GM12801 (cell line): ENCODE data around the gene COLEC11.

ENCODE experiments used
- TF ChIP-seq, protein P1 (sequence below): IDR thresholded peaks from one replicate; pipeline ENCODE4 v1.5.1; 2011; ENCODE audit warnings: control low read depth; ENCODE audit not compliant: insufficient read length; ENCODE audit errors: extremely low read depth

COLEC11 gene

DNA sequence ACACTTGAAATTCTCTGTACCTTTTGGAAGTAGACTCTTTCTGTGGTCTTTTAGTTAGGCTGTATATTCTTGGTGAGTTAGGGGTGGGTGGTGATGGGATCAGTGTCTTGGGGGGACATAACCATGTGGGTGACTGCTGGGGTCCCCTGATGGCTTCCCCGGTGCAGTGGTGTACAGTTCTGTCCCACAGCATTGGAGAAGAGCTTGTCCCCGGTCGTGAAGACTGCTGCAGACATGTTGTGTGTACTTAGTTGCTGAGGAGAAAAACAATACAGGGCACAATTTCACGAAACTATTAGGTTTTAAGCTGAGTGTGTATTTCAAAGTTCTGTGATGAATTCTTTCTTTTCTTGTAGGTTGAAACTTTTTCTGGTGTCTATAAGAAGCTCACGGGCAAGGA is 14.5 kb upstream of the COLEC11 start:
- TF ChIP-seq, protein P1, sequence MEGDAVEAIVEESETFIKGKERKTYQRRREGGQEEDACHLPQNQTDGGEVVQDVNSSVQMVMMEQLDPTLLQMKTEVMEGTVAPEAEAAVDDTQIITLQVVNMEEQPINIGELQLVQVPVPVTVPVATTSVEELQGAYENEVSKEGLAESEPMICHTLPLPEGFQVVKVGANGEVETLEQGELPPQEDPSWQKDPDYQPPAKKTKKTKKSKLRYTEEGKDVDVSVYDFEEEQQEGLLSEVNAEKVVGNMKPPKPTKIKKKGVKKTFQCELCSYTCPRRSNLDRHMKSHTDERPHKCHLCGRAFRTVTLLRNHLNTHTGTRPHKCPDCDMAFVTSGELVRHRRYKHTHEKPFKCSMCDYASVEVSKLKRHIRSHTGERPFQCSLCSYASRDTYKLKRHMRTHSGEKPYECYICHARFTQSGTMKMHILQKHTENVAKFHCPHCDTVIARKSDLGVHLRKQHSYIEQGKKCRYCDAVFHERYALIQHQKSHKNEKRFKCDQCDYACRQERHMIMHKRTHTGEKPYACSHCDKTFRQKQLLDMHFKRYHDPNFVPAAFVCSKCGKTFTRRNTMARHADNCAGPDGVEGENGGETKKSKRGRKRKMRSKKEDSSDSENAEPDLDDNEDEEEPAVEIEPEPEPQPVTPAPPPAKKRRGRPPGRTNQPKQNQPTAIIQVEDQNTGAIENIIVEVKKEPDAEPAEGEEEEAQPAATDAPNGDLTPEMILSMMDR: no peak

DNA sequence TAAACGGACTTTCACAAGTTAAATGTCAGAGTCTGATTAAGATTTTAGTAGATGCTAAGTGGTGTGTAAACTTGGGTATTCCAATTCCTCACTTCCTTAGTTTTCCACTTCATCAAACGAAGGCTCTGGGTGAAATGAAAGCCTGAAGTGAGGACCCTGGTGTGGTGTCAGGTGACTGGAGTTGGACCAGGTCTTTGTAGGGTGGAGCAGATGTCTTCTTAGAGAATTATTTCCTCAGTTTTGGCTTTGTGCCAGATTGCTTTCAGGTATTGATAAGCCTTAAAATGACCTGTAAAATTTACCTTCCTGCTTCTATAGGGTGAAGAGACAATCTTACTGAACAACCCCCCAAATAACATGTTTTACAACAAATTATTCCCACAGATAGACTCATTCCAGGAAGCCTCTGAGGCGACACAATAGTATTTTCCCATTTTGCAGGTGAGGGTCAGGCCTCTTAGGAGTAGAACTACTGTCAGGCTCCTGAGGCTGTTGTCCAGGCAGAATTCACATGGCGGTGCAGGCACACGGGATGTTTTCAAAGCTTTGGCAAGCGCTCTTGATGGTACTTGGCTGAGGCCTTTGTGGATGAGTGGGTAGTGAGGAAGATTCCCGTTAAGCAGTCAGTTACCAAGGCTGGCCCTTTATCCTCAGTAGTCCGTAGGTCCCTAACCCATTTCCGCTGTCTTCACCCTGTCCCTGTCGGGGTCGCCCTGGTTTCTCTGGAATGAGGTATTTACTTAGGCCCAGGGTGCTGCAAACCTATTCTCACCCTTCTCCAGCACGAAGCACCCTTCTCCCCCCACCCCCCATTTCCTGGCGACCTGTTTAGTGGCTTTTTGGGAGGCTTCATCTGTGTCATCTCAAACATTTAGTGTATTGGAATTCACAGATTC is 13.3 kb upstream of the COLEC11 start:
- TF ChIP-seq, protein P1: no peak

DNA sequence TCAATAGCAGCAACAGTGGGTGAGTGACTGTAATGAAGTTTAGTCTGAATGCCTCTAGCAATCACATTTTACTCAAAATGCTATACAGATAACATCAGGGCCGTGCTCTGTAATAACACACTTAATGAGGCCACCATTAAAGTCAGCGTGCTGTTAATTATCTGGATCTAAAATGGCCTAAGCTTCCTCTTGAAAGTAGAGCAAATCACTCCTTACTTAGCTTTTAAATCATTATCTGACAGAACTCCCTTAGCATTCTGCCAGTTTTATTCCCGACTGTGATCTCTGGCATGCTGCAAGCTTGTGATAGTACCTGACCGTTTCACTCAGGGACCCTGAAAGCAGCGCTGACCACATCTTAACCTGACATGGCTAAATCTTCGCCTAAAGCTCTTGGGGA is 10.8 kb upstream of the COLEC11 start:
- TF ChIP-seq, protein P1: no peak

DNA sequence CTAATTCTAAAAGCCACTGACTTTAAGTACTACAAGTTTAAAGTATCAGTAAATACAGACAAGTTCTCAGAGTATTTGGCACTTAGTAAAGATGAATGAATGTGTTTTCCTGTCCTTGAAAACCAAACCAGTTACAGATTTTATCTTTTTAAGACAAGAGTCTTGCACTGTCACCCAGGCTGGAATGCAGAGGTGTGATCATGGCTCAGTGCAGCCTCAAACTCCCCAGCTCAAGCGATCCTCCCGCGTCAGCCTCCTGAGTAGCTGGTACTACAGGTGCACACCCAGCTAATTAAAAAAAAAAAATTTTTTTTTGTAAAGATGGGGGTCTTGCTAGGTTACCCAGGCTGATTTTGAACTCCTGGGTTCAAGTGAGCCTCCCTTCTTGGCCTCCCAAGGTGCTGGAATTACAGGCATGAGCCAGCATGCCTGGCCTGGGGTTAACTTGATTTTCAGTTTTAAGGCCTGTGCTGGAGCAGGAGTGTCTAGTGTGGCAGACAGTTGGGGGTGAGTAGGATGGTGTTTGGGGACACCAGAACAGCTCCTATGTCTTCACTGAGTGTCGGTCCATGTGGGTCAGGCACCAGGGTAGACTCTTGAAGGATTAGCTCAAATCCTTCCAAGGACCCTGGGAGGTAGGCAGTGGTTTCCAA is 10.2 kb upstream of the COLEC11 start:
- TF ChIP-seq, protein P1: no peak

DNA sequence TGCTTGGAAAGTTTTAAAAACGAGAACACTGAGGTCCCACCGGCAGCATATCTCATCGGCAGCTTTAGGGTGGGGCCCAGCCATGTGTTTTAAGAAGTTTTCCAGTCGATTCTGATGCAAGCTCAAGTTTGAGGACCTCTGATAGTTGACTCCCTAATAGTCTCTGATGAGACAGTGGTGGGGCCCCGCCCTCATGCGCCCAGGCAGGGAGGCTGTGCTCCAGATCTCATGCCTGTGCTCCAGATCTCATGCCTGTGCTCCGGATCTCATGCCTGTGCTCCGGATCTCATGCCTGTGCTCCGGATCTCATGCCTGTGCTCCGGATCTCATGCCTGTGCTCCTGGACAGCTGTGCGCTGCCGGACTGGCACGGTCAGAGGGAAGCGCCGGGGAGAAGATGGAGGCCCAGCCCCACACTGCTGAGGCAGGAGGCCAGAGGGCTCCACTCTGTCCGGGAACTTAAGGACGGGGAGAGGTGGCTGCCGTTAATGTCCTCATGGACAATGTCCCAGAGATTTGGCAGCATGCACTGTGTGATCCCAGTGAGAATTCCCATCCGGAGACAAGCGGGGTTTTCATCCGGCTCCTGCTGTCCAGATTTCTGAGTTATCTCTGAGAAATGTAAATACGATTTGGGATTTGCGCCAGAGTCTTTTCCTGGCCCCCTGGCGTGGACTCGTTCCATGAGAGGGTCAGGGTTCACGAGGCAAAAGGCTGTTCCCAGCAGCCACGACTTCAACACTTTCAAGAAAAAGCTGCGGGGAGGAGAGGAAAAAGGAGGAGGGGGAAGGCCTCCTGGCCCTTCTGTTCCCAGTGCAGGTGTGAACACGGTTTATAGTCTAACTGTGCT is 9.4 kb upstream of the COLEC11 start:
- TF ChIP-seq, protein P1: no peak

DNA sequence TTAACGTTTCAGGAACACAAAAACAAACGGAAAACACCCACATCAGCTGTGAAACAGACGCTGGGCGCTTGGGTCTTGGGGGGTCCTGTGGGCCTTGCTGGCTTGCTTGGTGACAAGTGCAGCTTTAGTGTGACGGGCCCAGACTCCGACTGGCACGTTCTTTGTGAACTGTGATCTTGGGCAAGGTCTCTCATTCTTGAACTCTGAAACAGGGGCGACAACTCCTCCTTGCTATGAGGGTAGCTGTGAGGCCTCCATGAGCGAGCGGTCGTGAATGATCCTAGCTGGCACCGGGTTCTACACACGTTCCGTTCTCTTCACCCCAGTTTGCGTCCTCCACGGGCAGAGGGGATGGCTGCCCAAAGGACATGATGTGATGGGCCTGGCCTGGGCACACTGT is 8.7 kb upstream of the COLEC11 start:
- TF ChIP-seq, protein P1: no peak

DNA sequence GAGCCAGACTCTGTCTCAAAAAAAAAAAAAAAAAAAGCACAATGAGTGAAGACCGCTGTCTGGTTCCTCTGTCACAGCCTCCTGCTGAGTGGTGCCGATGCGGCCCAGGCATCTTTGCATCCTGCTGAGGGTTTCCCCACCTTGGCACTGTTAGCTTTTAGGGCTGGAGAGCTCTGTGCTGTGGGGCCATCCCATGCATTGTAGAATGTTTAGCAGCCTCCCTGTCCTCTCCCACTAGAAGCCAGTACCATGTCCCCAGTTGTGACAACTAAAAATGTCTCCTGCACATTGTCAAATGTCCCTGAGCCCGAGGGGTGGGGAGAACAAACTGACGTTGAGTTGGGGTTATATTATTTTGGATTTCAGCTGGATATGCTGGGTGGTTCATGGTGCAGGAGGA is 7.9 kb upstream of the COLEC11 start:
- TF ChIP-seq, protein P1: no peak
